Occipital lobe (tissue), 2 donors: Measurements from ENCODE around the gene KRT25. TPM values are rescaled to one million over a fixed set of nuclear protein-coding genes. Genes with fewer than 3 reads are reported as not detected.
"Not testable (repeated sequence)": the region's sequence is repeated elsewhere in the genome, so short reads cannot be mapped to it uniquely, and the experiment has no call there.

Experiments
- DNase-seq: peaks from one replicate; lab custom pipeline; 2025; lab: John Stamatoyannopoulos, UW
- total RNA-seq: library from RNA; depleted of rRNA; stranded (reverse); fragments of >200 nt; gene quantifications from one replicate; pipeline ENCODE4 v1.2.3, GENCODE V29; 2014

Gene KRT25
- total RNA-seq, 1 donor from 2014 or later, result not detected

DNA sequence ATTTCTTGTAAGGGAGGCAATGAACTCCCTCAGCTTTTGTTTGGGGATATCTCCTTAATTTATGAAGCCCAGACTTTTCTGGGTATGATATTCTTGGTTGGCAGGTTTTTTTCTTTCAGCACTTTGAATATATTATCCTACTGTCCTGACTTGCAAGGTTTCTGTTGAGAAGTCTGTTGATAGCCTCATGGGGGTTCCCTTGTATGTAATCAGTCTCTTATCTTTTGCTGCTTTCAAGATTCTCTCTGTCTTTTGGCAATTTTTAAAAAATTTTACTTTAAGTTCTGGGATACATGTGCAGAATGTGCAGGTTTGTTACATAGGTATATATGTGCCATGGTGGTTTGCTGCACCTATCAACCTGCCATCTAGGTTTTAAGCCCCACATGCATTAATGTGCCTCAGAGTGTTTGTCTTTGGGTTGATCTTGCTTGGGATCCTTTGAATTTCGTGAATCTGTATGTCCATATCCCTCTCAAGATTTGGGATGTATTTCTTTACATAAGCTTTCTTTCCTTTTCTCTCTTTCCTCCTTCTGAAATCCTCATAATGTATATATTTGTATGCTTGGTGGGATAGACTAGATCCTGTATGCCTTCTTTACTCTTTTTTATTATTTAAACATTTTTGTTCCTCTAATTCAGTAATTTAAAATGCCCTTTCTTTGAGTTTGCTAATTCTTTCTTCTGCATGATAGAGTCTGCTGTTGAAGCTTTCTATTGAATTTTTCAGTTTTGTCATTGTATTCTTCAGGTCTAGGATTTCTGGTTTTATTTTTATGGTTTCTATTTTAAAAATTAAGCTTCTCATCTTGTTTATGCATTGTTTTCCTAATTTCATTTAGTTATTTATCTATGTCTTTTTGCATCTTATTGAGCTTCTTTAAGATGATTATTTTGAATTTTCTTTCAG, 5.2 kb upstream of the KRT25 start:
- no peak for DNase-seq

DNA sequence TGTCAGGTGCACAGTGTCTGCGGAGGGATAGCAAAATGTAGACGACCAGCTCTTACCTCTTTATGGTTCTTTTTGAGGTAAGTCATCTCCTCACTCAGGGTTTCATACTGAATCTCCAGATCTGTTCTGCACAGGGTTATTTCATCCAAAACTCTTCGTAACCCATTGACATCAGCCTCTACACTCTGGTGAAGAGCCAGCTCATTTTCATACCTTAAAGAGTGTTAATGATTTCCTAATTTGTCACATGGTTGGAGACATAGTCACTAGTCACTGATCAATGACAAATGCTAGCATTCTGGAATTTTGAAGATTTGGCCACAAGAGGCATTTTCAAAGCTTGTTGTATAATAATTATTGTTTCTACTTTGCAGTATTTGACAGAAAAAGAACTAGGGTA, 1.3 kb downstream of the KRT25 start:
- DNase-seq, result no peak

DNA sequence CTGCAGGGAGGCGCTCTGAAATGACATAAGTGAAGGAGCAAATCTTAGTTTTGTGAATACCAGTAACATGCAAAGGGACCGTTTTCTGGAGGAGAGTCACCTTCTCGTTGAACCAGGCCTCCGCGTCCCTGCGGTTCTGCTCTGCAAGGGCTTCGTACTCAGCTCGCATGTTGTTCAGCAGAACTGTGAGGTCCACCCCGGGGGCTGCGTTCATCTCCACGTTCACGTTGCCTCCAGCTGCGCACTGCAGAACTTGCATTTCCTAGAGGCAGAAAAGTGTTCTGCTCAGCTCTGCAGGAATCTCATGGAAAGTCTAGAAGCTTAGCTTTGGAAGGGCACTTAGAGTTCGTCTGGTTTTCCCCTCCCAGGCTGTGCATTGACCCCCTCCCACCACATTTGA, 4.1 kb downstream of the KRT25 start:
- no peak for DNase-seq

DNA sequence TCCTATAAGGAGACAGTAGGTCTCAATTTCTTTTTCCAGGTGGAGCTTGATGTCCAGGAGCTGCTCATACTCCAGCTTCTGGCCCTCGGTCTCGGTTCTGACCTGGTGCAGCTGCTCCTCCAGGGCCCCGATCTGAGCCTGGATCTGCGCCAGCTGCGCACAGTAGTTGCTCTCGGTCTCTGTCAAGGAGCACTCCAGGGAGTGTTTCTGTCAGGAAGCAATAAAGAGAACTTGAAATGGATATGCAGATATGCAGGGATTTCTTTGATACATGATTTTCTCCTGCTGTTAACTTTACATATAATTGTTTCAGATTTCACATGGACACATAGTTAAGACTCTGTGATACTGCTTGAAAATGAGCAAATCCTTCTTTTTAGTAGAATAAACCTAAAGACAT, 4.7 kb downstream of the KRT25 start:
- DNase-seq, result no peak

DNA sequence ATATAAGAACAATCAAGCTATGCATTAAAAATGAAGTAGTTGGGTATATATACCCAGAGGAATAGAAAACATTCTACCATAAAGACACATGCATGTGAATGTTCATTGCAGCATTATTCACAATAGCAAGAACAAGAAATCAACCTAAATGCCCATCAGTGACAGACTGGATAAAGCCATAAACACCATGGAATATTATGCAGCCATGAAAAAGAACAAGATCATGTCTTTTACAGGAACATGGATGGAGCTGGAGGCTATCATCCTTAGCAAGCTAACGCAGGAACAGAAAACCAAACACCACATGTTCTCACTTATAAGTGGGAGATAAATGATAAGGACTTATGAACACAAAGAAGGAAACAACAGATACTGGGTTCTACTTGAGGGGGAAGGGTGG, 6.5 kb downstream of the KRT25 start:
- DNase-seq, result not testable (repeated sequence)

DNA sequence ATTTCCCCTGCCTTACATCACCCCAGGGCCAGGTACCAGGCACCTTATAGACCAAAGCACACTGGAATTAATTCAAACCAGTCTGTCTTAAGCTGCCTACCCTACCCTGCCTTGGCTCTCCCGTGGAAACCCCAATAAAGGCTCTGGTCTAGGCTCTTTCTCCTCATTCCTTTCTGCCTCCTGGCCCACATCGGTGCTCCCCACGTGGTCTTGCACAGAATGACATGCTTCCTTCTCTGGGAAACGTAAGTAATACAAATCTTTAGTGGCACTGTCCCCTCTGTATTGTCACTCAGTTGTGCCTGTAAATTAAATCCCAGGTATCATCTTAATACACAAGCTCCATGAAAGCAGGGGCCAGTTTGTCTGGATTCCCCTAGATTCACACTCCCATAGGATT, 16.6 kb downstream of the KRT25 start:
- DNase-seq, result no peak

DNA sequence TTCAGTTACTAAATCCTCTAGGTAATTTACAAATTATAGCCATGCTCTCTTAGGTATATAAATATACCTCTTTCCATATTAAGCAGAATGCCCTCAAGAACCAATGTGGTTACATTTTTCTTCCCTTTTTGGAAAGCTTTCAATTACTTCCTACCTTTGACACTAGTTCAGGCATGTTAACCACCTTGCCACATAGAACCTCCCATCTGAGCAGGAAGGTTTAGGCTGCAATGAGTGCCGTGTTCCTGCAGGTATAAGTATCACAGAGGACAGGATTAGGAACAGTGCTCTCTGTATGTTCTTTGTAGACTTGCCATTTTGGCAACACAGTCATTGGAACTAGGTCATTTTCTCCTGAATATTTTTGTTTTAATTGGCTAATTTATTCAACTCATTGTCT, 20.1 kb downstream of the KRT25 start:
- DNase-seq, result no peak

DNA sequence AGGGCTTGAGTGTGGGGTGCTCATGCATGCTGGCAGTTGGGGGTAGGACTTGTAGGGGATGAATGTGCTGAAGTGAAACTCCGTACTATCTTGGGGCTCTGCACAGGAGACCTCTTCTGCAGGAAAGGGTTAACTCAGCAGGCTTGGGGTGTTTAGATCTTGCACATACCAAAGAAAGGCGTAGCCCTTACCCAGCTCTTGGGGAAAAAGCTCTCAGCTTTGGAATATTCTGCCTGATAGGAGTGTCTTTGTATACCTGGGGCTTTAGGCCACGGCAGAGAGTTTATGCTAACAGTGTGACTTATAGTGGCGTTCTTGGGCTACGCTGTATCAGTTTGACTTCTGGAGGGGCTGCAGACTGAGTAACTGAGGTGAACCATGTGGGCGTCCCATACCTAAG, 21.1 kb downstream of the KRT25 start:
- no peak for DNase-seq

DNA sequence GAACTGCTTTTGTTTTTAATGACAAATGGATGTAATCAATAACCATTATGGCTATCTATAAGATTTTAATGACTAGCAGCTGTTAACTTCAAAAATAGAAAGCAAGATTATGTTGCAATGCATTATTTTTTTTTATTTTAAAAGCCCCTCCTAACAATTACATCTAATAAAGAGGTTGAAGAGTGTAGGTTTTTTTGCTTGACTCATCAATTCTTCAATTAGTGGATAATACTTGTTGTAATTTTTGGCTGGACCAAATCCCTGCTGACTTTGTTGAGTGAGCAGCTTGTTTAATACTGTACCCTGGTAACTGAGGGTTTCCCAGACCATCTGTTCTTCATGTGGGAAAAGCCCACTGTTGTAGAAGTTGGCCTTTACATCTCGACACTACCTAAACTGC, 24.2 kb downstream of the KRT25 start:
- no peak for DNase-seq

DNA sequence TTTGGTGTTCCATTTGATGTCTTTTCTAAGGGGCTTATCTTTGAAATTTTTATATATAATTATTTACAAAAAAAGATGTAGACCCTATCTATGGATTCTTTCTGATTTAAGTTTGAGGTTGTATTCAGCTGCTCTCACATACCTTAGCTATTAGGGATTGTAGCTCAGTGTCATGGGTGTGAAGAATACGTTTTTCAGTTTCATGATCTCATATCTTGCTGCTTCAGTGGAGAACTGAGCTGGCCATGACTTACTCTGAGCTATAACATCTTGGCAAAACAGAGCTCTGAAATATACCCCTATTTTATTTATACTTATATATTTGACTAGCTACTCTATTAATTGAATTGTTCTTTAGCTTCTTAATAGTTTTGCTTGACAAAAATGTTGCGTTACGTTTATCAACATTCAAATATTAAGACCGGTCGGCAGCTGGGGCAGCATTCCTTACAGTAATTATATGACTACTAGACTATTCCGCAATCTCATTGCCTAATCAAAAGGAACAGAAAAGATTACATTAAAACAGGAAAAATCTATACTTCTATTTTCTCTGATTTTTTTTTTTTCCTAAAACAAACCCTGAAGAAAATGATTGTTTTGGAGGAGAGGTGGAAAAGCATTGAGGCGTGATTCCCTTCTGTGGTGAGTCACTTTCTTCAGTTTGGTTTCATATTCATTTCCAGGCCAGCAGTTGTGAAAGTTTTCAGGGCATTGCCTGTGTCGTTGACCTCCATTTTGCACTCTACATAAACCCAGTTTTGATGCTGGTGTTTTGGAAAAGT, 27.5 kb downstream of the KRT25 start:
- DNase-seq, result no peak

DNA sequence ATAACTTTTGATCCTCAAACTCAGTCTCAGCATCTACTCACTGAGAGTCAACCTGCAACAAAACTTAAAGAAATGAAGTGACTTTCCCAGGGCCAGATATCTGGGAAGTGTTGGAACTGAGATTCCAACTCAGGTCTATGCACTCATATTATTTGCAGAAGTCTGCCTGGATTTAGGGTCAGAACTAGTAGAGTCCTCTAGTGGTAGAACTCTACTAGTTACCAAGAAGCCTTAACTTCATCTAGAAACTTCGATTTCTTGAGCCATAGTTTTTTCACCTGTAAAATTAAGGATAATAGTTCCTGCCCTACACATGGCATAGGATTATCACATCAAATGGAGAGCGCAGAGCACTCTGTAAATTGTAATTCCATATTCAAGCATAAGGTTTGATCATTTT, 28.2 kb downstream of the KRT25 start:
- no peak for DNase-seq

DNA sequence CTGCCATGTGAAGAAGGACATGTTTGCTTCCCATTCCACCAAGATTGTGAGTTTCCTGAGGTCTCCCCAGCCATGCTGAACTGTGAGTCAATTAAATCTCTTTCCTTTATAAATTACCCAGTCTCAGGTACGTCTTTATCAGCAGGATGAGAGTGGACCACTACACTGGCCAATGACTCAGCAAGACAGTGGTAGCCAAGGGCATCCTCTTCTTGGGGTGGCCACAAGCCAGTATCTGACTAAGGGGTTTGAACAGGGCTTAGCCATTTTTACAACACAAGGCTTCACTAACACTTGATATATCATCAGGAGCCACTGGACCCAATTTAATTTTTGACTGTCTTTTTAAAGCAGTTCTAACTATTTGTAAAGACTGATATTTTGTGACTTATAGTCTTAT, 30.5 kb downstream of the KRT25 start:
- no peak for DNase-seq

DNA sequence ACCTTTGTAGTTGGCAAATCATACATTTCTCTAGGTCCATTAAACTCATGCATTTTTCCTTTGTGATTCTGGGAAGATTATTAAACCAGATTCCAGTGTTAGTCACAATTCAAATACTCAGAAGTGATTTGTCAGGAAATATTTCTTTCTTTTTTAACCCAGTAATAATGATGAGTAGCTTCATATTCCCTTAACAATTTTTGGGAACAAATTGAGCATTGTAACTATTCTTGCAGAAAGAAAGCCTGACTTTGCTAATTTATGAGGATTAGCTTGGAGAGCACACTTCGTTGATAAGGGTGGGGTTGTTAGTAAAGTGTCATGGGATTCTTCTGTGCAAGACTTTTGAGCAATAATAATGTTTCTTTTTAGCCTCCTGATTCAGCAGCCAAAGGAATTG, 32.9 kb downstream of the KRT25 start:
- no peak for DNase-seq

DNA sequence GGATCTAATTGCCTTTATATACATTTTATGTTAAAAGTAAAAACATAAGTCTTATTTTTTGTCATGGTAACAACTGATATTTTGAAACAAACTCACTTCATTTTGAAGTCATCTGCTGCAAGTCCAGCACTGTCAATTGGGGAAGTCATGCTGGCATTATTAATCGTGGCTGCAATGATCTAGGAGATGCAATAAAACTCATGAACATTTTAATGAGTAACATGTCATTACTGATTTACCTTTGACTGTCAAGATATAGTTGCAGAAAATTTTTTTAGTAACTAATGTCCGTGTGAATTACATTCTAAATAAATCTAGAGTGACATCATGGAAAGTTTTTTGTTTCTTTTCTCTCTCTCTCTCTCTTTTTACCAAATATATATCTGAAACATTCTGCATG, 34.2 kb downstream of the KRT25 start:
- no peak for DNase-seq

DNA sequence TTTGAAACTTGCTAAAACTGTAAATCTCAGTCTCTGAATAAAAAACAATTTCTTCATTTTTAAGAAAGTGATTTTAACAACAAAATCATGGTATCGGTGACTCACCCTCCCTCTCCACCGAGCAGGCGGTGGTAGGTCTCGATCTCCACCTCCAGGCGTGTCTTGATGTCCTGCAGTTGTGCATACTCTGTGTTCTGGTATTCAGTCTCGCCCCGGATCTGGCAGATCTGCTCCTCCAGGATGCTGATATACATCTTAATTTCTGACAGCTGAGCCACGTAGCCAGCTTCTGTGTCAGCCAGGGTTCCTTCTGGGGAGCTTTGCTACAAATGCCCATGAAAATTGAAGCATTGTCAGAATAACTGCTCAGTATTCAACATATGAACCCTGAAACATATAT, 36.2 kb downstream of the KRT25 start:
- no peak for DNase-seq

DNA sequence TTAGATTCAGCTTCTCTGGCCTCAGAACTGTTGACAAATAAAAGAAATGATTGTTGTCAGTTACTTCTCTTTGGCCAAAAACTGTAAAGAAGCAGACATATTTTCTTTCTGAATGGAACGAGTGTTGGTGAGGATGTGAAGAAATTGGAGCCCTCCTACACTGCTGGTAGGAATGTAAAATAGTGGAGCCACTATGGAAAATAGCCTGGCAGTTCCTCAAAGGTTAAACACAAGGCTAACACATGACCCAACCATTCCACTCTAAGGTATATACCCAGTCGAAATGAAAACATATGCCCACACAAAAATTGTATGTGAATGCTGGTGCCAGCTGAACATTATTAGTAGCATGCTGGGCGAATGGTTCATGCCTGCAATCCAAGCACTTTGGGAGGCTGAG, 37.4 kb downstream of the KRT25 start:
- DNase-seq, result no peak

DNA sequence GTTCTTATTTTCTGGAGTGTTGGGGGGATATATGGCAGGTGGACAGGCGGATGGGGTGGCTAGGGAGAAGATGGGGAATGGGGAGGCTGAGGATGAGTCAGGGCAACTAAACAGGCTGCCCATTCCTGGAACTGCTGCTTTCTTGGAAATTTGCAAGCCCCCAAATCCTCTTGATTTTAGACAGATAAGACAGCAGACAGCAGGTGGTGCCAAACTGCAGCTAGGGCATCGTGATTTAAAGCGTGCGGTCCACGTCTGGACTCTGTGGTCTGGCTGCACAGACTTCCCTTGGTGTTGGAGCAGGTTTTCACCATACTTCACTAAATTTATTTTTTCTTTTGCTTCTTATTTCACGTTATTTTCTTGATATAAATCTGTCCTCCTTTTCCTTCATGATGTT, 40.7 kb downstream of the KRT25 start:
- DNase-seq, result no peak

DNA sequence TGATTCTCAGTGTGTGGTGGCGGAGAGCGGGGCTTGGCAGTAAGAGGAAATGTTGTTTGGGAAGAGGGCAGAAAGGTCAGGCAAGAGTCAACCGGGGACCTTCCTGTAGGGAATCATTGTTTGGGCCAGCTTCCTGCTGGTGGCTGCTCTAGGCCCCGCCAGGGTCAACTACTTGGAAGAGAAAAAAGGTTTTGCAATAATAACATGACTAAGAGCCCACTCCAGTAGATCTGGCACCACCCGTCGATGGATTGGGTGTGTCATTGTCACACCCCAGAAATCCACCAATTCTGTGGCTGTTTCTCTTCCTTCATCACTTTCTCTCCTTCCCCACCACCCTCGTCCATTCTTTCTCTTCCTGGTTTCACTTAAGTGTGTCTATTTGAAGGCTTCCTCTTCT, 47.4 kb downstream of the KRT25 start:
- DNase-seq, result no peak

DNA sequence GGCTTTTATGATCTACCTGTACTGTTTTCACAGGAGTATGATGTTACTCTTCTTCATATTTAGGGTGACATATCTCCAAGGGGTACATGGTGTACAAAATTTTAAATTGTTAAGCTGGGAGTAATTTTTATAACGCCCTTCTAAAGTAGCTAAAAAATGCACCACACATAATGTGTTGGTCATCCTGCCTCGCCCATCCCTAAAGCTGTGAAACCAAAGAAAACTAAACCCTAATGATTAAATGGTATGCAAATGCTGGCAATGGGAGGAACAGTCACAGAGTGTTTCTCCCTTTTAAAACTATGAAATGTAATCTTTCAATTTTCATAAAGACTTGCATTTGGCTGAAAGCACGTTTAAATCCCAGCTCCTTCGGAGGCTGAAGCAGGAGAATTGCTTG, 49.5 kb downstream of the KRT25 start:
- DNase-seq, result no peak

DNA sequence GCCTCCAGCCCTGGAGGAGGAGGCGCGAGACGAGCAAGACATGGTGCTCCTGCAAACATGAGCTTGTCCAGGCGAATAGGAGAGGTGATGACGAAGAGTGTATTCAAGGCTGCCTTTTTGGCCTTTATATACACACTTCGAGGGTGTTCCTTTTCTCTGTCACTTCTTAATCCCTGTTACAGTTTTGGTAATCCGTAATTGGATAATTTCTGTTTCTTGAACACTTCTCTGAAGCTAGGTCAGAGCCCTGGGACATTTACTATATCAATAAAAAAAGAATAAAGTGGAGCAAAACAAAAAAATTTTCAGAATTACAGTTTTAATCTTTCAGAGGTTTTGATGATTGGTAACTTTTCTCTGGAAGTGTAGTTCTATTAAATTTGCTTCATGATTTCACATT, 51.5 kb downstream of the KRT25 start, which contains the start of gene KRT24:
TSS of gene KRT24 (minus strand) at position 101 of the 400 bp plus-strand sequence. CDS start at position 42, 59 bp downstream.
- DNase-seq, result no peak

DNA sequence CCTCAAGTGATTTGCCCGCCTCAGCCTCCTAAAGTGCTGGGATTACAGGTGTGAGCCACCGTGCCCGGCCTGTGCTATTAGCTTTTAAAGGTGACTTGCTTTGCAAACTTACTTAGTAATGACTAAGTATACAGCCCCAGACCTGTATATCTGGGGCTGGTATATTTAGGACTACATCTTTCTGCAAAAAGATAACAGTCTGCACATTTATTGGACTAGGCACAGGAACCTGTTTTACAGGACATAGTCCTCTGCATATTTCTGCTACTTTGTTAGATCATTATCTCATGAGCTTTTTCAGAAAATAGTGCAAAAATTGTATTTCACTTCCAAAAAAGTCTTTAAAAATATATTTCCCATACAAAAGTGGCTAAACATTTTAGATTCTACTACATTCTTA, 52.9 kb downstream of the KRT25 start:
- no peak for DNase-seq

DNA sequence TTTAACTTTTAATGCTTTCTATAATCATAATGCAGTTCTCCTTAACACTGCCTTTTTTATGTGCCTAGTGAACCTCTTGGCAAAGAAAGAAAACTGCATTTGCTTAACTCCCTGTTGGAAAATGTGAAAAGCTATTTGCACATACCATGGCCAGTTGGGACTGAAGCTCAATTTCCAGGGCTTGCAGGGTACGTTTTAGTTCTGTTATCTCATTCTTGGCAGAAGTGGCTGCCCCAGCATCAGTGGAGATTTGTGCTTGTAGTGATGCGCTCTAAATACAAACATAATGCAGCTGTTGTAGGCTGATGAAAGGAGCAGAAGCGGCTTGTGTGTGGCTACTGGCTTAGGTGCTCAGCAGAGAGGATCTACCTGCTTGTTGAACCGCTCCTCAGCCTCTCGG, 55.3 kb downstream of the KRT25 start:
- no peak for DNase-seq

DNA sequence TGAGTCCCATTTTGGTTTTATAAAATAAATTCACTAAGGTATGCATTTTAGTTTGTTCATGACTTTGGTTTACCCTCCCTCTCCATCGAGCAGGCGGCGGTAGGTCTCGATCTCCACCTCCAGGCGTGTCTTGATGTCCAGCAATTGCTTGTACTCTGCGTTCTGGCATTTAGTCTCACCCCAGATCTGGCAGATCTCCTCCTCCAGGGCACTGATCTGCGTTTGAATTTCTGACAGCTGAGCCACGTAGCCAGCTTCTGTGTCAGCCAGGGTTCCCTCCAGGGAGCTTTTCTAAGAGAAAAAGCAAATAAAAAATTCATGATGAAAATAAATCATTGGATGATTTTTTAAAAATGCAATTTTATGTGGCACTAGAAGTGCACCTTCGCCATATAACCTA, 55.8 kb downstream of the KRT25 start:
- no peak for DNase-seq
